Islet of Langerhans (tissue), 1 donor: ENCODE measurements around the gene RCN2.

Experiments used
- FAIRE-seq: peaks from one replicate; lab custom pipeline; 2011; peaks lifted over from hg19 to GRCh38; lab: Jason Lieb, UNC

Gene RCN2

GRCh38 chr15:76994971-76995945 lies 63.7 kb downstream of the RCN2 start, which contains the start of gene PSTPIP1:
TSS of gene PSTPIP1 (plus strand) at chr15:76995126. CDS start at chr15:76995574, 448 bp downstream.
- FAIRE-seq, result no peak

GRCh38 chr15:76996076-76996525 lies 64.6 kb downstream of the RCN2 start:
- no peak for FAIRE-seq

GRCh38 chr15:76996526-76997401 lies 65.2 kb downstream of the RCN2 start:
- FAIRE-seq, result no peak

- no peak for FAIRE-seq
Observed at GRCh38 chr15:76998663-76999285, 67.2 kb downstream of the RCN2 start.

GRCh38 chr15:76999996-77000395 lies 68.4 kb downstream of the RCN2 start:
- no peak for FAIRE-seq

GRCh38 chr15:77001351-77001750 lies 69.8 kb downstream of the RCN2 start:
- no peak for FAIRE-seq

GRCh38 chr15:77001966-77002365 lies 70.4 kb downstream of the RCN2 start:
- FAIRE-seq, result no peak

GRCh38 chr15:77002436-77002835 lies 70.9 kb downstream of the RCN2 start:
- FAIRE-seq, result no peak

- FAIRE-seq, result no peak
Observed at GRCh38 chr15:77002954-77003912, 71.7 kb downstream of the RCN2 start.
